Left ventricle myocardium inferior (tissue), 1 donor: ENCODE measurements around the gene BPIFB4. TPM values are rescaled to one million over a fixed set of nuclear protein-coding genes. Genes with fewer than 3 reads are reported as not detected.

Experiments used
- DNase-seq: peaks from one replicate; pipeline ENCODE4 v3.0.0-alpha.2; 2020
- H3K27ac ChIP-seq: fragments of 200-600 bp; replicated peaks from 2 replicates; pipeline ENCODE4 v1.8.0; 2021
- H3K27me3 ChIP-seq: fragments of 200-600 bp; 2 replicates; pipeline ENCODE4 v1.8.0; 2021; ENCODE audit warnings: low read depth
- H3K36me3 ChIP-seq: fragments of 200-600 bp; 2 replicates; pipeline ENCODE4 v1.8.0; 2021
- H3K4me1 ChIP-seq: fragments of 200-600 bp; 2 replicates; pipeline ENCODE4 v1.8.0; 2021
- H3K4me3 ChIP-seq: fragments of 200-600 bp; 2 replicates; pipeline ENCODE4 v1.8.0; 2021; ENCODE audit warnings: mild to moderate bottlenecking, moderate library complexity
- H3K9me3 ChIP-seq: fragments of 200-600 bp; replicated peaks from 2 replicates; pipeline ENCODE4 v1.8.0; 2021
- intact Hi-C: fragments of 100-400 bp; cut with micrococcal nuclease; formaldehyde crosslinking; loops from one replicate; pipeline ENCODE4 v1.11.0; 2022
- total RNA-seq: library from RNA; stranded (reverse); fragmentation: NEBNext Ultra II Directional; extraction: Animal tissue kit (Norgen Biotek cat#: 25700); gene quantifications from one replicate; pipeline ENCODE4 v1.2.1, GENCODE V29; 2021
- TF ChIP-seq, protein P1 (sequence below): fragments of 200-600 bp; IDR thresholded peaks from 2 replicates; pipeline ENCODE4 v1.8.0; 2021; ENCODE audit warnings: antibody characterized with exemption, mild to moderate bottlenecking, borderline replicate concordance
- donor health status: DM: no; HTN: yes; CAD: no; lungs with severe emphysema.

BPIFB4 gene
- total RNA-seq, 1 donor from 2014 or later: not detected

DNA sequence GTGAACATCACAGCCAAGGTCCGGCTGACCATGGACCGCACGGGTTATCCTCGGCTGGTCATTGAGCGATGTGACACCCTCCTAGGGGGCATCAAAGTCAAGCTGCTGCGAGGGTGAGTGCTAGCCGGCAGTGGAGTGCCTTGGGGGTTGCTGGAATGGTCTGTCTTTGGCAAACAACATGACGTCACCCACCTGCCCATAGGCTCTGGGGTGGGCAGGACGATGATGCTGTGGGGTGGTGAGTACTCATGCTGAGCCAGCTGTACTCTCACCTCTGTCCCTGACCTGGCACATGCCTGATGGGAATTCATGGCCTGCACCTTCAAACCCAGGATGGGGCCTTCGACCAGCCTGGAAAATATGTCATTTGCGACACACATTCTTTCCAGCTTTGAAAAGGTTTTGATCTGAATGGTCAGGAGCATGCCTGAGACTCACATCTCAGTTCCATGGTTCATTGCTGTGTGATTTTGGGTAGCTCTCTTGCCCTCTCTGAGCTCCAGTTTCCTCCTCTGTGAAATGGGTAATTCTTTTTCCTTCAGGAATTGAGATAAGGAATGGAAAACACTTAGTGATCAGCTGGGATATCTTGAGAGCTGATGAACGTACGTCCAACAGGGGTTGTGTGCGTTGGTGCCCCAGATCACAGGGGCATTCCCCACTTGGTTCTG lies 6.7 kb downstream of the BPIFB4 start:
- Histone ChIP-seq H3K9me3 (no peaks in the 10 kb centered on the region), H3K27ac (no peak overlapping the region), H3K4me3 (no peak overlapping the region), H3K4me1 (no peaks in the 10 kb centered on the region), H3K36me3 (no peaks in the 10 kb centered on the region), H3K27me3 (peaks cover 50% of the 10 kb centered on the region)
- intact Hi-C loops: no loop called here
- TF ChIP-seq, protein P1, sequence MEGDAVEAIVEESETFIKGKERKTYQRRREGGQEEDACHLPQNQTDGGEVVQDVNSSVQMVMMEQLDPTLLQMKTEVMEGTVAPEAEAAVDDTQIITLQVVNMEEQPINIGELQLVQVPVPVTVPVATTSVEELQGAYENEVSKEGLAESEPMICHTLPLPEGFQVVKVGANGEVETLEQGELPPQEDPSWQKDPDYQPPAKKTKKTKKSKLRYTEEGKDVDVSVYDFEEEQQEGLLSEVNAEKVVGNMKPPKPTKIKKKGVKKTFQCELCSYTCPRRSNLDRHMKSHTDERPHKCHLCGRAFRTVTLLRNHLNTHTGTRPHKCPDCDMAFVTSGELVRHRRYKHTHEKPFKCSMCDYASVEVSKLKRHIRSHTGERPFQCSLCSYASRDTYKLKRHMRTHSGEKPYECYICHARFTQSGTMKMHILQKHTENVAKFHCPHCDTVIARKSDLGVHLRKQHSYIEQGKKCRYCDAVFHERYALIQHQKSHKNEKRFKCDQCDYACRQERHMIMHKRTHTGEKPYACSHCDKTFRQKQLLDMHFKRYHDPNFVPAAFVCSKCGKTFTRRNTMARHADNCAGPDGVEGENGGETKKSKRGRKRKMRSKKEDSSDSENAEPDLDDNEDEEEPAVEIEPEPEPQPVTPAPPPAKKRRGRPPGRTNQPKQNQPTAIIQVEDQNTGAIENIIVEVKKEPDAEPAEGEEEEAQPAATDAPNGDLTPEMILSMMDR: no peak
- no peak for DNase-seq

DNA sequence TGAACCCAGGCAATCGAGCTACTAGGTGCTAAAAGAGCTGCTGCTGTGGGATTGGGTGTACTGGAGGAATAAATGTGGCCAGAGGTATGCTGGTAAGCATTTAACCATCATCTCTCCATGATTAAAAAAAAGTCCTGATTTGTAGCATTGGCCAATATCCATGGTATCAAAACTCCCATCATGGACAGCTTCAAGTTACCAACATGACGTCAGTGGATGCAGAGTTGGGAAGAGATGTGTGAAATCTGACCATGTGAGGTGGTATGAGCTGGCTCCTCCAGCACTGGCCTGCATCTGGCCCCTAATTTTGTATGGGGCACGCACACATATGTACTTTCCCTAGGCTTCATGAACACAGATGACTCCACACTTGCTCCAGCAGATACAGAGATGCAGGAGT lies 11.7 kb downstream of the BPIFB4 start:
- no peak for DNase-seq
- no peaks in the 10 kb centered on the region for H3K4me1 ChIP-seq
- no peak overlapping the region for H3K27ac ChIP-seq
- H3K4me3 ChIP-seq: no peak overlapping the region
- intact Hi-C loops: no loop called here
- no peaks in the 10 kb centered on the region for H3K36me3 ChIP-seq
- TF ChIP-seq, protein P1: no peak
- H3K9me3 ChIP-seq: no peaks in the 10 kb centered on the region
- H3K27me3 ChIP-seq: peaks cover 33% of the 10 kb centered on the region

- Histone ChIP-seq H3K36me3 (no peaks in the 10 kb centered on the region), H3K4me3 (no peak overlapping the region), H3K27me3 (peaks cover 33% of the 10 kb centered on the region), H3K27ac (no peak overlapping the region), H3K4me1 (no peaks in the 10 kb centered on the region), H3K9me3 (no peaks in the 10 kb centered on the region)
- TF ChIP-seq, protein P1: no peak
- intact Hi-C loops: no loop called here
- no peak for DNase-seq
Observed at GRCh38 chr20:33091693-33092092, 12.2 kb downstream of the BPIFB4 start.

- no peaks in the 10 kb centered on the region for H3K36me3 ChIP-seq
- TF ChIP-seq, protein P1: no peak
- no peaks in the 10 kb centered on the region for H3K9me3 ChIP-seq
- H3K27me3 ChIP-seq: peaks cover 33% of the 10 kb centered on the region
- H3K27ac ChIP-seq: no peak overlapping the region
- no peaks in the 10 kb centered on the region for H3K4me1 ChIP-seq
- DNase-seq: no peak
- H3K4me3 ChIP-seq: no peak overlapping the region
- intact Hi-C loops: no loop called here
Observed at GRCh38 chr20:33092361-33092760, 12.9 kb downstream of the BPIFB4 start.

- TF ChIP-seq, protein P1: no peak
- no peak overlapping the region for H3K27ac ChIP-seq
- intact Hi-C loops: no loop called here
- peaks cover 30% of the 10 kb centered on the region for H3K27me3 ChIP-seq
- H3K36me3 ChIP-seq: no peaks in the 10 kb centered on the region
- H3K9me3 ChIP-seq: no peaks in the 10 kb centered on the region
- no peak overlapping the region for H3K4me3 ChIP-seq
- DNase-seq: no peak
- no peaks in the 10 kb centered on the region for H3K4me1 ChIP-seq
Observed at GRCh38 chr20:33093074-33093473, 13.6 kb downstream of the BPIFB4 start.
